GM18520 (cell line): ENCODE measurements around the gene IL12A.

Experiments
- ATAC-seq: cut with Tn5 transposase; IDR thresholded peaks from one replicate; pipeline ENCODE4 v1.9.1; 2021; ENCODE audit not compliant: unreplicated experiment

IL12A gene

DNA sequence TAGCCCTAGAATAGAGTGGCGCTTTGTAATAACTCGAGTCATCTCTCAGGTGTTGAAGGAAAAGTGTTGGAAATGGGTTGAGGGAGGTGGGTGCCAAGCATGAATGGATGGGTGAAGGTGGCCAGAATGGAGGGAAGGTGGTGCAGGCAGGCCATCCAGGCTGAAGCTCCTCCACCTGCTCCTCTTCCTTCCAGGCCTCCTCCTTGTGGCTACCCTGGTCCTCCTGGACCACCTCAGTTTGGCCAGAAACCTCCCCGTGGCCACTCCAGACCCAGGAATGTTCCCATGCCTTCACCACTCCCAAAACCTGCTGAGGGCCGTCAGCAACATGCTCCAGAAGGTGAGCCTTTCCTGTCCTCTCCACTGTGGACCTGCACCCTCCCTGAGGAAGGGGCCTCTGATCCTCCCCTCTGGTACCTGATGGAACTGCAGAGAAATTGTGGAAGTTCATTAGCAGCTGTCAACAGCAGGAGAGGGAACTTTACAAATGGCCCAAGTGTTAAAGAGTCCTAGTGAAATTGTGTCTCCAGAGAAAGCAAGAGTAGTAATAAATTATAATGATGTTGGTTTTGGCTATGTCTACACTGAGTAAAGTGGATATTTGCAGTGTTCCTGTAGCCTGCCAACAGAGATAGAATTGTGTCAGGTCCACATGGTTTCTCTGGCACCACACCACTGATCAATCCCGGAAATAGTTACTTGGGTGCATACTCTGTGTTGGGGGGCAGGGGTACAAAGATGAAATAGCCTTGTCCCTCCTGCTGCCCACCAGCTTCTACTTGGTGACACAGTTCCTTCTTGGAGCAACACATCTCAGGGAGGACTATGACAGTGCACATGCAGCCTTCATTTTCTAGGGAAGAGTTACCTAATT is 1.6 kb downstream of the IL12A start:
- ATAC-seq: no peak

GRCh38 chr3:159991591-159991990 is 3.0 kb downstream of the IL12A start:
- ATAC-seq: no peak

DNA sequence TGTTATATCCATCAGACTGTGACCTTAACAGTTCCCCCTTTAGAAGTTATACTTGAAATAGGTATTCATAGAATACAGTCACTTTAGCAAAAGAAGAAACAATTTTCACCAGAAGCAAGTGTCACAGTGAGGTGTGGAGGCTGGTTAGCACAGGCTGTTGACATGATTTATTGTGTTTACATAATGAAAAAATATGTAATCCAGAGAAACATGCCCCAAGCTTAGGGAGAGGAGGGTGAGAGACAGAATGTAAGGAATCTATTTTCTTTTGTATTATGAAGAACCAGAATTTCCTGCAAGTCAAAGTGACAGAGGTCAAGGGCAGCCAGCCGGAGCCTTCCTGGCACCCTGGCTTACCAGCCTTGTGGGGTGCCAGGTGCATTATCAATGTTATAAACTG is 4.0 kb downstream of the IL12A start:
- ATAC-seq: no peak

- ATAC-seq: no peak
Measured at GRCh38 chr3:159994182-159994581, 5.5 kb downstream of the IL12A start.

- ATAC-seq: no peak
Measured at GRCh38 chr3:159995091-159995490, 6.5 kb downstream of the IL12A start.

DNA sequence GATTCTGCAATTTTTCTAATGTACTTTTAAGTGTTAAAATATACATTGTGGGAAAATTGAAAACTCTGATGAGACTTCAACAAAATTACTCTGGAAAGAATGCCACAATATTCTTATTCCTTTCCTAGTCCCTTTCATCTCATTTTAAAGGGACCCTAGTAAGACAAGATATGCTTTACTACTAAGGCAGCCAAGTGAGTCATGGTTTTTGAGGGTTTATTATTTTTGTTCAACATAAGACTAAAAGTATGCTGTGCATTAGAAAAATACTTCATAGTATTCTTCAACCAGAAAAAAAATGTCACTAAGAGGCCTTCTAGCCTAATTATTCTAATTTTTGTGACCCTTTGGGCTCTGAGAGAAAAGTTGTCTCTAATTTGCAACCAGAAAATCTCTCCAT is 7.4 kb downstream of the IL12A start:
- ATAC-seq: no peak

DNA sequence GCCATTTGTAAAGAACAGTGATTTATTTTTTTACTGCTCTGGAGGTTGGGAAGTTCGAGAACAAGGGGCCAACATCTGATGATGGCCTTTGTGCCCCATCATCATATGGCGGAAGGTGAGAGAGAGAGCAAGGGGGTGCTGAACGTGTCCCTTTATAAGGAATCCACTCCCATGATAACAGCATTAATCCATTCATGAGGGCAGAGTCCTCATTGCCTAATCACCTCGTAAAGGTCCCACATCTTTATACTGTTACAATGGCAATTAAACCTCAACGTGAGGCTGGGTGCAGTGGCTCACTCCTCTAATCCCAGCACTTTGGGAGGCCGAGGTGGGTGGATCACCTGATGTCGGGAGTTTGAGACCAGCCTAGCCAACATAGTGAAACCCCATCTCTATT is 8.3 kb downstream of the IL12A start:
- ATAC-seq: no peak

DNA sequence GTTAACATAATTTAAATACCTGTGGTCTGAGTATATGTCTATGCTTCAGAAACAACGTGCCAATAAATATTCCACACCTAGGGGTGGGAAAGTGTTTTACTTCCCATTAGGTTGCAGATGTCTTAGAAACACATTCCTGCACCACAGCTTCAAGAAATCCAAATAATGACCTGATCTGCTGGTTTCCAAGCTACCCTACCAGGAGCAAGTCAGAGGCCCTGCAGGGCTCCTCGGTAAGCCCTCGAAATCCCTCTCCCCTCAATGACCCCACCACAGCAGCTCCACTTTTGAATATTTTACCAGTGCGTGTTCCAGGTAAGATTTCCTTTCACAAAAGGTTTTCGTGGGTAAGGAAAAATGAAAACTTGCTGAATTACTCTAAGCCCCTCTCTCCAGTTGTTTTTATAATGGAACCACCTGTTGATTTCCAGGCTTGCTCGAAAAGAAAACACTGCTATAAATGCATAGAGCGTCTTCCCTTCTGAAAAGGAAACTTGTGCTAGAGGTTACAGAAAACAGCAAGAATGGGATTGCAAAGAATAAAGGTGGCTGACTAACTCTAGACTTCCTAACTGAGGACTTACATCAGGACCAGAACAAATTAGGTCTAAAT is 12.6 kb downstream of the IL12A start:
- no peak for ATAC-seq

- ATAC-seq: no peak
Measured at GRCh38 chr3:160001850-160002623, 13.4 kb downstream of the IL12A start.

- peak; percentile 80 for ATAC-seq
Measured at GRCh38 chr3:160003520-160004128, 15.0 kb downstream of the IL12A start.

GRCh38 chr3:160005004-160005403 is 16.4 kb downstream of the IL12A start:
- ATAC-seq: no peak

- ATAC-seq: no peak
Measured at GRCh38 chr3:160006282-160007163, 17.9 kb downstream of the IL12A start.

DNA sequence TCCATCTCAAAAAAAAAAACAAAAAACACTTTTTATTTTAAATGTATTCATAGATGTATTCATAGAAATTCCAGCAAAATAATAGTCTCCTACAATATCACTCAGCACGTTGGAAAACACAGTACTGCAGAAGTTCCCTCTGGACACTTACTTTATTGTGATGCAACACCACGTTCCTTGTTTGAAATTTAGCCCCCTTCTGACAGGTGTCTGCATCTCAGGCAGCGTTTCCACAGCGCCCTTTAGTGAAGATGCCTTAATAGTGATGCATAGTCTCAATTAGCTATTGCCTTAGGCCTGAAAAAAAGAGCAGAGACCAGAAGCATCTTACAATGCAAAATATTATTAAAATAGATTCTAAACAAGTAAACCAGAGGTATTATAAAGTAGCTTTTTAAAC is 20.3 kb downstream of the IL12A start:
- ATAC-seq: no peak

GRCh38 chr3:160009525-160009924 is 20.9 kb downstream of the IL12A start:
- ATAC-seq: no peak

DNA sequence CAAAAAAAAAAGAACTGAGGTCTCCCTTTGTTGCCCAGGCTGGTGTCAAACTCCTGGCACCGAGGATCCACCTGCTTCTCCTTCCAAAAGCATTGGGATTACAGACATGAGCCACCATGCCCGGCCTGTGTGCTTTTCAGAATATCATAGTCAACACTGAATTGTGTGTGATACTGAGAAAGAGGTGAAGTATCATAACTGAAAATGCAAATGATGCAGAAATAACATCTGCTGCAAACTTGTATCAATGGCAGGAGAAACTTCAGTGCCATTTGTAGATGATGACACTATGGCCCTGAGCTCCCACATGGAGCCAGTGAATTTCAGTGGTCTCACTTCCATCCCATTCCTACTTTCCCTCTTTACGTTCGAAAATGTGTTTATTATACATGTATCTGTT is 21.9 kb downstream of the IL12A start:
- peak; percentile 56 for ATAC-seq

- peak; percentile 75 for ATAC-seq
Measured at GRCh38 chr3:160012108-160012507, 23.5 kb downstream of the IL12A start.

DNA sequence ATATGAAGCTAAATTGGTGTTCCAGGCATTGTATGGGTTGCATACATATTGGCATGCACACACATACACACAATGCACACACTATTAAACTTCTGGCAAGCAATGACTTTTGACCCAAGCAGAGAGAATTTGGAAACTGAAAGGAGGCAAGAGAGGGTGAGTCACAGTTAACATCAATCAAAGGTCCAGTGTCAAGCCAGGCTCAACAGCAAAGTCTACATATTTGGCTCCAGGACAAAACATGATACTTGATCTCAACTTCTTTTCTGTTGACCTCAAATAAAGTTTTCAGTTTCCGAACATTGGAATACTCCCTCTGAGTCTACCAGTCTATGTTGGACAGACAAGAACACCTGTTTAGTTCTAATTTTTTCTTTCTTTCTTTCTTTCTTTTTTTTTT is 28.3 kb downstream of the IL12A start:
- ATAC-seq: no peak

GRCh38 chr3:160018959-160019358 is 30.3 kb downstream of the IL12A start:
- ATAC-seq: no peak

- no peak for ATAC-seq
Measured at GRCh38 chr3:160020057-160020711, 31.5 kb downstream of the IL12A start.

GRCh38 chr3:160022068-160022467 is 33.4 kb downstream of the IL12A start:
- no peak for ATAC-seq
